EL (cell line): ENCODE results near the gene SIL1.
"Not testable (repeated sequence)": the region's sequence is repeated elsewhere in the genome, so short reads cannot be mapped to it uniquely, and the experiment has no call there.

Experiments
- DNase-seq: peaks from one replicate; pipeline ENCODE4 v3.0.0-alpha.2; 2016

Gene SIL1

DNA sequence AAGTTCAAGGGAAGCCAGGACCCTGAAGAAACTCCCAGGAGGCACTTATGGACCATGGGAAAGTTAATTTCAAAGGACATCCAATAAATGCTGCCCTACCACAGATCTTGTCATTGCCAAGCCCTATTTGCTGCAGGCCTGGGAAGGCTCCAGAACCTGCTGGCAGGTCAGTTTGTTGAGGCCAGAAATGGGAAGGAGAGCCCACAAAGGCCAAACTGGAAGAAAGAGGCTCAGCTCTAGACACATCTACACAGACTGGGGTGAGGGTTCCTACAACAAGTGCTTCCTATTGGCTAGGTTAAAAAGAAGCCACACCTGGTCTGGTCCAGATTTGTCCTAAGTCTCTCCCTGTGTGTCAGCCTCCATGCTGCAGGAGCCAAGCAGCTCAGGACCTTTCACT is 94.4 kb downstream of the SIL1 start:
- DNase-seq, result no peak

DNA sequence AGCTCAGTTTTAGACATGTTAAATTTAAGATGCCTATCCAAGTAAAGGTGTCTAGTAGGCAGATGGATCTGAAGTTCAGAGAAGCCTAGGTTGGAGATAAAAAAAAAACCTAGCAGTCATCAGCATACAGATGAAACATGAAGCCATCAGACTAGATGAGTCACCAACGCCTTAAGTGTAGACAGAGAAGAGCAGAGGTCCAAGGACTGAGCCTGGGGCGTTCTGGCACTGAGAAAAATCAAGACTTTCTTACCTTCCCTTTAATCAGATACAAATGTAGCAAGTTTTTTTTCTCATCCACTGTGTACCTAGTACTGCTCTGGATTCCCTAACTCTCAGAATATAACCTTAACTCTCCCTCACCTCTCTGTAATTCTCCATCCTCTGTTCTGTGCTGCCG is 97.3 kb downstream of the SIL1 start:
- DNase-seq, result peak; percentile 64

DNA sequence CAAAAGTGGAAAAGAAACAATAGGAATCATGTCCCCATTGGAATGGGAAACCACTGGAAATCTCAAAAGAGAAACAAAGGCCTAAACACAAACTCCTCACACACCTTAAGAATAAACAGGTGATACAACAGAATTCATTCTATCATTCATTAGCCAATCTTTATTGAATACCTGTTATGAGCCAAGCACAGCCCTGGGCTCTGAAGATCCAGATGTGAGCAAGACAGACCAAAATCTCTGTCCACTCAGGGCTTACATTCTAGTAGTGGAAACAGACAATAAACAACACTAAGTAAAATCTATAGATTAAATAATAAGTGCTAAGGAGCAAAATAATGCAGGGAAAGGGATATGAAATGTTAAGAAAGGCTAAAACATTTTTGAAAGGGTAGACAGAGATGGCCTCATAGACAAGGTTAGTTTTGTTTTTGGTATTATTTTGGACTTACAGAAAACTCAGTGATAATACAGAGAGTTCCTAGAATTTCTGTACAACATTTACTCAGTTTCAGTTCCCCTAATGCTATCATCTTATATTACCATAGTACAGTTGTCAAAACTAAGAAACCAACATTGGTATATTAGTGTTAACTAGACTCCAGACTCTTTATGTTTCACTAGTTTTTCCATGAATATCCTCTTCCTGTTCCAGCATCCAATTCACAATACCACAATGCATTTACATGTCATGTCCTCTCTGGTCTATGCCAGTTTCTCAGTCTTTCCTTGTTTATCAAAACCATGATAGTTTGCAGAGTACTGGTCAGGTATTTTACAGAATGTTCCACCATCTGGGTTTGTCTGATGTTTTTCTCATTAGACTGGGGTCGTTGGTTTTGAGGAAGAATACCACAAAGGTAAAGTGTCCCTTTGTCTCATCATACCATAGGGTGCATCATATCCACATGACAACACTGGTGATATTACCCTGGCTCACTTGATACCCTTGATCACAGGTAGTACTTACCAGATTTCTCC is 103.7 kb downstream of the SIL1 start:
- no peak for DNase-seq

DNA sequence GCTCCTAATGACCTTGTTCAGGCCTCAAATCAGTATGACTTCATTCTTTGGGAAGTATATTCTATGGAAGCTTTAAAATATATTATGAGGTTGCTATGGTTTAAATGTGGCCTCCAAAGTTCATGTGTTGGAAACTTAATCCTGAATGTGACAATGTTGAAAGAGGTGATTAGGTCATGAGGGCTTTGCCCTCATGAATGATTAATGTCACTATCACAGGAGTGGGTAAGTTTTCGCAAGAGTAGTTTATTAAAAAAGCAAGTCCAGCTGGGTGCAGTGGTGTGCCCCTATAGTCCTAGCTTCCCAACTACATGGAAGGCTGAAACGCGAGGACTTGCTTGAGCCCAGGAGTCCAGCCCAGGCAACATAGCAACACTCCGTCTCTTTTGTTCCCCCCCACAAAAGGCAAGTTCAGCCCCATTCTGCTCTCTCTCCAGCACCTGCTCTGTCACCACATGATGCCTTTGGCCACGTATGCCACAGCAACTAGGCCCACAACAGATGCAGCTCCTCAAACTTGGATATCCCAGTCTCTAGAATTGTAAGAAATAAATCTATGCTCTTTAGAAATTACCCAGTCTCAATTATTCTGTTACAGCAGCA is 105.3 kb downstream of the SIL1 start:
- no peak for DNase-seq

DNA sequence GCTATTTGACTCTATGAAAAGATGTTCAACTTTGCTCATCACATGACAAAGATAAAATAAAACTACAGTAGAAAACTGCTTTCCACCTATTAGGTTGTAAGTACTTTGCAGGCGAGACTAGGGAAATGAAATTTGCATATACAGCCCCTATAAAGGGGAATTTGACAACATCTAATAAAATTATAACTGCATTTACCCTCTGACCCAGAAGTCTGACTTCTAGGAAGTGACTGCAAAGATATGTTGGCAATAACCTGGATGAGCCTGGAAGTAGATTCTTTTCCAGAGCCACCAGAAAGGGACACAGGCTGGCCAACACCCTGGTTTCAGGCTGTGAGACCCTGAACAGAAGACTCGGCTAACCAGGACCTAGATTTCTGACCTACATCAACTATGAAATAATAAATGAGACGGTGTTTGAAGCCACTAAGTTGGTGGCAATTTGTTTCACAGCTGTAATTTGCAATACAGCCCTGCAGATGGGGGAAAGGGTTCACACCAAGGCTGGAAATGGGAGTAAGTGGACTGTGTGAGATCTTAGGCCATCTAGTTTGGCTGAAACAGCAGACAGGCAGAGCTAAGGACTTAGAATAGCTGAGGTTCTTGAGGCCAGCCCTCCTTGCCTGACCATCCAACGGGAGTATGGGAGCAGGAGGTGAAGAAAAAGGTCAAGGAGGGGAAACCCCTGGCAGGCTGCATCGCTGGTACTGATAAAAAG is 106.6 kb downstream of the SIL1 start:
- no peak for DNase-seq

DNA sequence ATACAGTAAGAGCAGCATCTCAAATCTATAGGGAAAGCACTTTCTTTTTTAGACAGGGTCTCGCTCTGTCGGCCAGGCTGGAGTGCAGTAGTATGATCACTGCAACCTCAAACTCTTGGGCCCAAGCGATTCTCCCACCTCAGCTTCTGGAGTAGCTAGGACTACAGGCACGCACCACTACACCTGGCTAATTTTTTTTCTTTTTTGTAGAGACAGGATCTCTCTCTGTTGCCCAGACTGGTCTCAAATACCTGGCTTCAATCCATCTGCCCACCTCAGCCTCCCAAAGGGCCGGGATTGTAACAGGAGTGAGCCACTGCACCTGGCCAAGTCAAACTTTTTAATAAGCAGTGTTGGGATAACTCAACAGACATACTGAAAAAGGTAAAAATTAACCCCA is 107.6 kb downstream of the SIL1 start:
- no peak for DNase-seq

DNA sequence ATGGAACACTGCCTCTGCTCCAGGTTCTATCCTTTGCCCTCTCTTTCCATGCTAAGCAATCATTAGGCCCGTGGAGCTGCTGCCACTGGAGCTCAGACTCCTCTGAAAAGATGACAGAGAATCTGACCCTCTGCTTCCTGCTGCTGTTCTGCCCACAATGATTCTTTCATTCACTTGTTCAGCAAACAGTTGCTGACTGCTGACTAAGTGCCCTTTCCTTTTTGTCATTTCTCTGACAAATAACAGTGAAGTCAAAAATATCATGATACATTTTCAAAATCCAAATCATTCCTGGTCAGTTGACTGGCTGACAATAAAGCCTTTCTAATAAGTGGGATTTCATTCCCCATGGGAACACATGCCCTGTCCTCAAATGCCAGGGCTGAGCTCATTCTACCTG is 110.1 kb downstream of the SIL1 start:
- DNase-seq, result no peak

DNA sequence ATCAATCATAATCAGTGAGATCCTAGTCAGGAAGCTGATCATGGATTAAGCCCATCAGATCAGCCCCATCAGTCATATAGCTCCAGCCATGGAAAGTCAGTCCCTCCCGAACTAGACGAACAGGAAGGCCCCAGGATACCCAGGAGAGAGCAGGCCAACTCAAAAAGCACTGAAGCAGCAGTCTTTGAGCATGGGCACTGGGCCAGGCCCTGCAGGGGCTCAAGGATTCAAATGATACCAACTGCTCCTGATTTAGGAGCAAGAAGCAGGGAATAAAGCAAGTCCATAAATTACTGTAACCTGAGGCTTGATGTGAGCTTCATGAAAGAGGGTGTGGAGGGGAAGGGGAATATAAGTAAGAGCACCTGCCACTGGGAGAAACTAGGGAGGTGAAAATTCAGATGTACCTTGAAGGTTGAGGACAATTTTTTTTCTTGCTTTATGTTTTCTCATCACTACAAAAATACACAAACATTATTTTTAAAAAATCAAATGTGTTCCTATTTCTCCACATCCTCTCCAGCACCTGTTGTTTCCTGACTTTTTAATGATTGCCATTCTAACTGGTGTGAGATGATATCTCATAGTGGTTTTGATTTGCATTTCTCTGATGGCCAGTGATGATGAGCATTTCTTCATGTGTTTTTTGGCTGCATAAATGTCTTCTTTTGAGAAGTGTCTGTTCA is 115.2 kb downstream of the SIL1 start:
- no peak for DNase-seq

DNA sequence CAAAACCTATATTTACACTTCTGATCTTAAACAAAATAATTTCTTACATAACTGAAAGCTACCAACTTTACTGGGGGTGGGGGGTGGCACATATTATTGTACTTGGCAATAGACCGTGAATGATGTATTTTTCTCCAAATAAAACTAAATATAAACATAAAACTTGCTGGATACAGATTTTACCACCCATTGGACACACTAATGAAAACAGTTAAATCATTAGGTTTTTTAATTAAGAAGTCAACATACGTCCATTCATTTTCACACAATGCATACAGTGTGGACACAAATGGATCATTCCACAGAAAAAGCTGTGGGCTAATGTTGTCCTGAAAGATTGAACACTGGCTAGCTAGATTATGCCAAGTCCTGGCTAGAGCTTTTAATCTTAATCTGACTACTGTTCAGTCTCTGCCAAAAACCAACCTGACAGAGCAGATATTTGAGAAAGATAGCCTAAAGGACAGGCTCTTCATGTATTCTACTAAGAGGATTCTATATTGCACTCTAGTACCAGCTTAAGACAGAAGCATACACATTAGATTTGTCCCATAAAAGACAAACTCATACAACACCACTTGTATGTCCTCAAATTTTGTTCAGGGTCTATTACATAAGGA is 118.1 kb downstream of the SIL1 start:
- DNase-seq, result no peak

DNA sequence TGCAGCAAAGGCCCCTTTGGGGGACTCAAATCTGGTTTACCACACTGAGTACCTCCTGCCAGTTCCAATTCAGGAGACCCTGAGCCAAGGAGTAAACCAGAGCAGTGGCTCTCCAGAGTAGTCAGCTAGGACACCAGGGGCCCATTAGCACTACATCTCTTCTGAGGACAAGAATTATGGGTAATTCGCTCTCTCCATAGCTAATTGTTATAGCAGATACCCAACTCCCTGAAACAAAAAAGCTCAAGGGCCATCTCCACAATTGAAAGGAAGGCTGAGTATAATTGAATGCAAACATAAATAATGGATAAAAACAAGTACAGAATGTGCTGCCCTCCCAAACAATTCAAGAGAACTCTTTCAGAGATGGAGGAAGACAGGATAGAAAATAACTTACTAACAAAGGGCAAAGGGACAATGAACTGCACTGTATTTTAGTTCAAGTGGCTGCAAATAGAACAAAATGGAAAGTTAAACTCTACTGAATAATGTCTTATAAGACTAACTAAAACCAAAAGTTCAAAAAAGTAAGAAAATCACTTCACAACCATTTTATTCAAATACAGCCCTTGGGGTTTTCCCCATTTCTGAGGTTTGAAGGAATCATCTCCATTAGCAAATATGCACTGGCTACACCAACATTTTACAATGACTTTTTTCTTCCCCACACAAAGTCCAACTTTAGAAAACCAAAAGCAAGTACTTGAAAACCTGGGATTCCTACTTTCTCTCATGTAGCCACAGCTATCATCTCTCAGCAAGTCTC is 118.8 kb downstream of the SIL1 start:
- DNase-seq, result no peak

DNA sequence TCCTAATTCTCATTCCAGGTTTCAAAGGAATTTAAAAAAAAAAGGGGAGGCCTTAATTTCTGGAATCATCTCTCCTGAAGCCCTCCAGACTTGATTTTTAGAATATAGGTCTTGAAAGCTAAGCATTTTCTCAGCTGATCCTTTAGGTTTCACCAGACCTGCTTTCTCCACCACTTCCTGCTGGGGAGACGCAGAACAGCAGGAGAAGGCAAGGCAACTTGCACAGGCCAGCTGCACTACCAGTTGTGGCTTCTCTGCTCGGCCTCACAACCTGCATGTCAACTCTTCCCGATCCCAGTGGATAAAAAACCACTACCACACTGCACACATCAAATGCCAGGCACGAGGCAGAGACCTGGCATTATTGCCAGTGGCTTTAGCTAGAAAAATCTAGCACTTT is 119.8 kb downstream of the SIL1 start:
- DNase-seq, result no peak

DNA sequence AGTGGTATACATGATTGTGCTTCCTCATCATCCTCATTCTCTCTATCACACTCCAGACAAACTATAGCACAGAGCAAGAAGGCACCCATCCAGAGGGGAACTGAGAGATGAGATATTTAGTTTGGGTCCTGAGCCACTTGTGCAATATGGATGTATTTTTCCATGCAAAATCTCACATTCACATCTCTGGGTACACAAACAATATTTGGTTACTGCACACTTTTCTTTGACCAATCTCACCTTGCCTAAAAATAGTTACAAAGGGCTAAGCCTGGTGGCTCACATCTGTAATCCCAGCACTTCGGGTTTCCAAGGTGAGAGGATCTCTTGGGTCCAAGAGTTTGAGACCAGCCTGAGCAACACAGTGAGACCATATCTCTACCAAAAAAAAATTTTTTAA is 120.3 kb downstream of the SIL1 start:
- DNase-seq, result no peak

DNA sequence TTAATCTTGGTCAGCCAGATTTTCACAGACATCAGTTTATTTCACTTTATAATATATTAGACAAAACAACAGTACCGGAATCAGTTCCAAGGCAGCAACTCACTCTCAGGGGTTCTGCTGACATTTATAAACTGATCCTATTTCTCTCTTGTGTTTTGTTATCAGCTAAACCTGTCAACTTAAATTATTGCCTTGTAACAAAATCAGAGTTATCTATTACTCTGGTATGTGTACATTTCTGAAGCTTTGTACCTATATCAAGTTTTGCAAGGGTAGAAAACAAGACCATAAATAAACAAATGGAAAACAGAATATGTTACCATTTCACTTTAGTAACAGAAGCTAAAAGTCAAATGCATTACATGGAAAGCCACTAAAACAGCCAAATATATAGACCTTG is 122.1 kb downstream of the SIL1 start:
- no peak for DNase-seq

DNA sequence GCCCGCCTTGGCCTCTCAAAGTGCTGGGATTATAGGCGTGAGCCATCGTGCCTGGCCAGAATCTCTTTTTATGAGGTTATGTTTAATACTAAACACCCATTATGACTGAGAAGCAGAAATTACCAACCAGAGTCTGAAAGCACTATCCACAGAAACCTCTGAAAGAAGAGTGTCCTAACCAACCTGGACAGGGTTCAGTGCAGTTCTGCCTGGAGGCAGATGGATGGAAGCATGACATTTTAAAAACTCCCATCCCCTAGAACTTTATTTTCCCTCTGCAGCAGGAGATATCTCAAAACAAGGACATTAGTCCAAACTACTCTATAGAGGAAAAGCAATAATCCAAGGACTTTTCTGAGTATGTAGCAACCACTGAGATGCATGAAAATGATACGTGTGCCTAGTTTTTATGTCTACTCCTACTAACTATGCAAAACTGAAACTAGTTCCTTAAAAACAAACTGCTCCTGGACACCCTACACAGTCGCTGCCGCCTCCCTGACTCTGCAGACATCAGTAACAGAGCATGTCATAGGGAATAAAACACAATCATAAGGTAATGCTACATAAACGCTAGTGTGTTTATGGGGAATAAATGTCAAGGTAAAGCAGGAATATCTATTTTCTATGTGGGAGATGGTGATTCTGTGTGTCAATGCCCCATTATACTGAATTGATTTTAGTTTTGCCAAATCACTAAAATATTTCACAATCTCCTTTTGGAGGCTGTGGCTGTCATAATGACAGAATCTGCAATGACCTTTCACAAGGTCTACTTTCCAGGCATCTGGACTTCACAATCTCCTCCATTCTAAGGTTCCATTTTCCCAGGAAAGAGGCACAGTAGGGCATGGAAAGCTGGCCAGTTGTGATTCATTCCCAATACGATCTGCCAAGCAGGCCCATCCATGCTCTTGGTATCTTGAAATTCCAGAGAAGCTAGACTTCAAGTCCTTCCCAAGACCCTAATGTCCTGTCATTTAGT is 122.8 kb downstream of the SIL1 start:
- DNase-seq, result no peak

DNA sequence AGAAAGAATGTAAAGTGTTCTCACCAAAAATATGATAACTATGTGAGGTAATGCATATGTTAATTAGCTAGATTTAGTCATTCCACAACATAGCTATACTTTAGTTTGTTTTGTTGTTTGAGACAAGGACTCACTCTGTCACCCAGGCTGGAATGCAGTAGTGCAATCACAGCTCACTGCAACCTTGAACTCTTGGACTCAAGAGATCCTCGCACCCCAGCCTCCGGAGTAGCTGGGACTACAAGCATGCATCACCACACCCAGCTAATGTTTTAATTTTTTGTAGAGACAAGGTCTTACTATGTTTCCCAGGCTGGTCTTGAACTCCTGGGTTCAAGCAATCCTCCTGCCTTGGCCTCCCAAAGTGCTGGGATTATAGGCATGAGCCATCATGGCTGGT is 124.2 kb downstream of the SIL1 start:
- not testable (repeated sequence) for DNase-seq

DNA sequence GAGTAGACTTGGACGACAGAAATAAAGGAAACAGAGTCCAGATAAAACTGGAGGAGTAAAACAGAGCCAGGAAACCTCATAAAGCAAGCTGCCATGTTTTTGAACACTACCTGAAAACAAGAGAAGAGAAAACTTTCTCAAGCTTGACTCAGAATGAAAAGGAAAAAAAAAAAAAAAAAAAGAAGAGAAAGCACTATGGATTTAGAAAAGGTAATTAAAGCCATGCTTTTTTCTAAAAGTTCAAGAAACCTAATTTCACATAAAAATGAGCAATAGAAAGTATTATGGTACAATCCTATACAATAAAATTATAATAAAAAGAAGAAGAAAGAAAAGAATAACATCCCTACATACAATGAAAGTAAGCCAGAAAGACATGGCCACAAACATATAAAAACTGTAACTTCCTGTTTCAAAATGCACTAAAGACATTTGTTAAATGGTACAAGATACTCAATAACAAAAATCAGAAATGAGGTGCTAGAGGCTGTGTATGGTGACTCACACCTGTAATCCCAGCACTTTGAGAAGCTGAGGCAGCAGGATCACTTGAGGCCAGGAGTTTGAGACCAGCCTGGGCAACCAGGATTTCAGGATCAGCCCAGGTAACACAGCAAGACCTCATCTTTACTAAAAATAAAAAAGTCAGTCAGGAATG is 129.5 kb downstream of the SIL1 start:
- no peak for DNase-seq

DNA sequence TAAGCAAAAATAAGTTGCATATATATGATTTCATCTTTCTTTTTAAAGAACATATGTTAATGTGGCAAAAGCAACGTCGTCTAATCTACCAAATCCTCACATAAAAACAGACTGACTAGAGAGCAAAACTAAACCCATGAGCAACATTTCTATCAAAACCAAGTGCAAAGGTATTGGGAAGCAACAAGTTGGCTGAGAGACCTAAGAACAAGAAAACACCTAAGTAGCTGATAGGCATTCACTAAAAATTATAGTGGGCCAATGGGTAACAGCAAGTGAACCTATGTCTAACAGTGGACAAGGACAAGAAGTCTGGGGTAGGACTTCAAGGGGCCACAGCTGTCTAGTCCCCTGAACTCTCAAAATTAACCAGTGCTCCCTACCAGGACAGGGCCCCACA is 130.1 kb downstream of the SIL1 start:
- DNase-seq, result no peak

DNA sequence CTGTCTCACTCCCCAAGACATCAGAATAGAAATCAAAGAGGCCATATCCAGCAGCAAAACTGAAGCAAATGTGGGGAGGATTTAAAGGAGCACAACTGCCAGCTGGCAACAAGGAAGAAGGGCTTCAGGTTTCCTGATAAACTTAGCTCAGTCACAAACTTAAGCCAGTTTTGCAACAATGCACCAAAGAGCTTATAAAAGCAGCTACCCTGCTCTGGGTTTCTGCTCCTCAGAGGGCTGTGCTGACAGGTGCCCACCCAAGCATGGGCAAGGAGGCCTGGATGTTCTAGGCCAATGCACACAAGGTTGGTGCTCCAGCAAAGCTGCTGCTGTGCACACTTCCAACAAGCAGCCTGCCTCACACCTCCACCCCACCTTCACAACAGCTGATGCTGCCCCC is 132.9 kb downstream of the SIL1 start:
- no peak for DNase-seq

DNA sequence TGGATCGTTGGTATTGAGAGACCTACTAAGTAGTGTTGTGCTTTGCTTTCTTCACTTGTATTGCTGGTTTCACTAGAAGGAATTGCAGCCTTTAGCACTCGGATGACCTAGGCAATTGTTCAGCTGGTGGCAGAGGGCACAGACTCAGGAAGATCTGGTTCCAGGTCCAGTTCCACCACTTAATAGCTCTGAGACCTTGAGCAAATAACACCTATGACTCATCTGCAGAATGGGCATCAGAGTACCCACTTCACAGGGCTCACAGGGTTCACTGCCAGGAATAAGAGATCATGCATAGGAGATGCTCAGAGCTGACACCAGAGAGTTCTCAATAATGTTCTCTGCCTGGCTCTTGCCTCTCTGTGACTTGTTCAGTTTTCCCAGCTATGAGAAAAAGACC is 133.6 kb downstream of the SIL1 start:
- no peak for DNase-seq

DNA sequence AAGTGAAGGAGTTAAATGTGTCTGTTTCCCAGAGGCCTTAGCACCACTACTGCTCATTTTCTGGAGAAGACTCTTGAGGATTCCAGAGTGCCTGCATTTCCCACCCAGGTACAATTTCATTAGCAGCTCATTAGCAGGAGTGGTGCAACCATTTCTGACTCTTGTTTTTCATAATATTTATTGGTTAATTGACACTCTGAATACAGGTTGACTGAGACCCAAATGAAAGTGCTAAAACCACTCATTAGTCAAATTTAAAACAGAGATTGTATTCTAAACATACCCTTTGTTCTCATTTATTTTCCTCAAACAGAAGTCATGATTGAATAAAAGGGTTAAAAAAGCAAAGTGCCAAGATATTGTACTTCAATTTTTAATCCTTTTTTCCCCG is 134.5 kb downstream of the SIL1 start:
- no peak for DNase-seq
